Kidney (tissue), 14 donors: ENCODE measurements around the gene LIX1L. TPM values are rescaled to one million over a fixed set of nuclear protein-coding genes. Genes with fewer than 3 reads are reported as not detected.

Experiments
- DNase-seq, 5 donors: peaks; one replicate each; pipeline ENCODE4 v3.0.0-alpha.2; 2013 to 2020
- FAIRE-seq: peaks from 2 replicates; lab custom pipeline; 2012; peaks lifted over from hg19 to GRCh38; lab: Jason Lieb, UNC
- H3K27ac ChIP-seq, 2 donors: one replicate each; pipeline ENCODE4 v1.7.0; 2013; ENCODE audit warnings: low read depth in 2 of 2, low read length in 2 of 2, inconsistent platforms in 1 of 2
- H3K27me3 ChIP-seq: one replicate; pipeline ENCODE4 v1.7.1; 2013; ENCODE audit warnings: low read length, inconsistent platforms; ENCODE audit not compliant: control insufficient read depth, insufficient read depth
- H3K36me3 ChIP-seq, 3 donors: one replicate each; pipeline versions ENCODE4 v1.7.0 to v1.7.1; 2013; ENCODE audit warnings: low read length in 3 of 3, control low read depth in 1 of 3, inconsistent platforms in 1 of 3; ENCODE audit not compliant: insufficient read depth in 3 of 3, control insufficient read depth in 2 of 3
- H3K4me1 ChIP-seq, 3 donors: one replicate each; pipeline versions ENCODE4 v1.7.0 to v1.7.1; 2013; ENCODE audit warnings: low read length in 3 of 3, inconsistent platforms in 1 of 3, low read depth in 1 of 3; ENCODE audit not compliant: control insufficient read depth in 2 of 3, insufficient read depth in 2 of 3
- H3K4me3 ChIP-seq, 3 donors: one replicate each; pipeline versions ENCODE4 v1.7.0 to v1.8.1; 2013; ENCODE audit warnings: low read length in 3 of 3, control low read depth in 1 of 3, inconsistent platforms in 1 of 3
- H3K9ac ChIP-seq, 3 donors: one replicate each; pipeline versions ENCODE4 v1.7.0 to v1.7.1; 2013; ENCODE audit warnings: low read length in 3 of 3, control low read depth in 1 of 3, inconsistent platforms in 1 of 3
- H3K9me3 ChIP-seq, 3 donors: one replicate each; pipeline versions ENCODE4 v1.7.0 to v1.7.1; 2013; ENCODE audit warnings: low read length in 3 of 3, control low read depth in 1 of 3, inconsistent platforms in 1 of 3; ENCODE audit not compliant: control insufficient read depth in 2 of 3, insufficient read depth in 1 of 3
- CTCF ChIP-seq: IDR thresholded peaks from 3 replicates; pipeline ENCODE4 v1.5.1; 2012; ENCODE audit warnings: mild to moderate bottlenecking, moderate library complexity, borderline replicate concordance; ENCODE audit not compliant: insufficient read depth; ENCODE audit errors: extremely low read depth
- intact Hi-C: fragments of 100-400 bp; cut with DNase I; formaldehyde crosslinking; loops from one replicate; pipeline ENCODE4 v1.11.1; 2022
- polyA plus RNA-seq: library from polyadenylated mRNA; stranded (reverse); fragments of 350-450 nt; fragmentation: Illumina TruSeq; extraction: RNeasy Lipid Tissue Mini Kit (QIAGEN cat#74804); gene quantifications from one replicate; pipeline ENCODE4 v1.2.3, GENCODE V29; 2014; ENCODE audit warnings: low read depth, low replicate concordance; ENCODE audit not compliant: insufficient read depth
- total RNA-seq: library from RNA; stranded (reverse); fragmentation: NEBNext Ultra II Directional; extraction: Animal tissue kit (Norgen Biotek cat#: 25700); gene quantifications from one replicate; pipeline ENCODE4 v1.2.1, GENCODE V29; 2021
- donor health status: control.
- donor health status: control.
- donor health status: control.
- donor health status: control.
- donor health status: control.
- donor health status: DM: yes; HTN: yes; CAD: no.
- donor health status: Normal renal cell carcinoma (clear cell type).

Gene LIX1L
- total and polyA plus RNA-seq, 2 donors from 2014 or later, result 10.0 to 27.8 TPM

GRCh38 chr1:145912128-145912641 is 45.6 kb downstream of the LIX1L start:
- no peak for DNase-seq
- FAIRE-seq, result no peak
- peaks cover 0 to 6% (median 3%) of the 10 kb centered on the region in 3 donors for H3K4me1 ChIP-seq
- H3K9me3 ChIP-seq, result no peaks in the 10 kb centered on the region
- no peak for TF ChIP-seq CTCF
- no peaks in the 10 kb centered on the region for H3K27me3 ChIP-seq
- intact Hi-C loops, result no loop called here
- no peak overlapping the region for H3K27ac ChIP-seq
- H3K4me3 ChIP-seq, result no peak overlapping the region
- no peak overlapping the region for H3K9ac ChIP-seq
- peaks cover 2 to 22% (median 8%) of the 10 kb centered on the region in 3 donors for H3K36me3 ChIP-seq

GRCh38 chr1:145908653-145909052 is 49.2 kb downstream of the LIX1L start:
- H3K27me3 ChIP-seq, result no peaks in the 10 kb centered on the region
- H3K9me3 ChIP-seq, result no peaks in the 10 kb centered on the region
- intact Hi-C loops, result no loop called here
- H3K9ac ChIP-seq, result no peak overlapping the region
- no peak for DNase-seq
- no peak for FAIRE-seq
- H3K36me3 ChIP-seq, result peaks cover 0 to 22% (median 8%) of the 10 kb centered on the region in 3 donors
- H3K4me3 ChIP-seq, result no peak overlapping the region
- no peak overlapping the region for H3K27ac ChIP-seq
- TF ChIP-seq CTCF, result no peak
- peaks cover 0 to 4% (median 3%) of the 10 kb centered on the region in 3 donors for H3K4me1 ChIP-seq

- intact Hi-C loops, result no loop called here
- no peaks in the 10 kb centered on the region for H3K9me3 ChIP-seq
- H3K27ac ChIP-seq, result no peak overlapping the region
- no peaks in the 10 kb centered on the region for H3K27me3 ChIP-seq
- H3K36me3 ChIP-seq, result peaks cover 0 to 14% (median 5%) of the 10 kb centered on the region in 3 donors
- no peak overlapping the region for H3K4me3 ChIP-seq
- DNase-seq, result no peak
- H3K4me1 ChIP-seq, result peaks cover 0 to 4% (median 3%) of the 10 kb centered on the region in 3 donors
- TF ChIP-seq CTCF, result no peak
- H3K9ac ChIP-seq, result no peak overlapping the region
- no peak for FAIRE-seq
Measured at GRCh38 chr1:145906954-145907753, 50.7 kb downstream of the LIX1L start.
